ENCODE measurements around the gene OR11H6.
"Not testable (repeated sequence)": the region's sequence is repeated elsewhere in the genome, so short reads cannot be mapped to it uniquely, and the experiment has no call there.

The OR11H6 gene

GRCh38 chr14:20184181-20184580 lies 39.3 kb upstream of the OR11H6 start:
- DNase-seq (ENCODE audit: low read depth), result no peak
- H3K4me3 ChIP-seq (ENCODE audit: low read depth, low read length), result no peak overlapping the region
- TF ChIP-seq CTCF (conservative IDR thresholded peaks at IDR 0.05; ENCODE audit: low read depth, low read length), result no peak

- H3K4me3 ChIP-seq (ENCODE audit: low read depth, low read length), result no peak within 1 kb of the TSS
- no peak for DNase-seq (ENCODE audit: low read depth)
- TF ChIP-seq CTCF (conservative IDR thresholded peaks at IDR 0.05; ENCODE audit: low read depth, low read length), result no peak
Observed at GRCh38 chr14:20190596-20190995, 32.9 kb upstream of the OR11H6 start, which contains the start of gene OR11G2. OR11G2 (plus strand) TSS chr14:20190896; CDS start chr14:20197438, 6,542 bp downstream.

- no peak for DNase-seq (ENCODE audit: low read depth)
- H3K4me3 ChIP-seq (ENCODE audit: low read depth, low read length), result no peak overlapping the region
- no peak for TF ChIP-seq CTCF (conservative IDR thresholded peaks at IDR 0.05; ENCODE audit: low read depth, low read length)
Observed at GRCh38 chr14:20191396-20191795, 32.1 kb upstream of the OR11H6 start.

GRCh38 chr14:20194101-20194500 lies 29.4 kb upstream of the OR11H6 start:
- no peak for TF ChIP-seq CTCF (conservative IDR thresholded peaks at IDR 0.05; ENCODE audit: low read depth, low read length)
- H3K4me3 ChIP-seq (ENCODE audit: low read depth, low read length), result no peak overlapping the region
- no peak for DNase-seq (ENCODE audit: low read depth)

GRCh38 chr14:20195170-20195569 lies 28.3 kb upstream of the OR11H6 start:
- not testable (repeated sequence) for DNase-seq (ENCODE audit: low read depth); H3K4me3 ChIP-seq (ENCODE audit: low read depth, low read length)

- TF ChIP-seq CTCF (conservative IDR thresholded peaks at IDR 0.05; ENCODE audit: low read depth, low read length), result no peak
- H3K4me3 ChIP-seq (ENCODE audit: low read depth, low read length), result no peak overlapping the region
- DNase-seq (ENCODE audit: low read depth), result no peak
Observed at GRCh38 chr14:20195911-20196310, 27.6 kb upstream of the OR11H6 start.

GRCh38 chr14:20197459-20197858 lies 26.1 kb upstream of the OR11H6 start:
- no peak for TF ChIP-seq CTCF (conservative IDR thresholded peaks at IDR 0.05; ENCODE audit: low read depth, low read length)
- H3K4me3 ChIP-seq (ENCODE audit: low read depth, low read length), result no peak overlapping the region
- DNase-seq (ENCODE audit: low read depth), result no peak

GRCh38 chr14:20198991-20199390 lies 24.5 kb upstream of the OR11H6 start:
- no peak for TF ChIP-seq CTCF (conservative IDR thresholded peaks at IDR 0.05; ENCODE audit: low read depth, low read length)
- DNase-seq (ENCODE audit: low read depth), result no peak
- no peak overlapping the region for H3K4me3 ChIP-seq (ENCODE audit: low read depth, low read length)
